HepG2 (cell line): ENCODE results near the gene MTHFD1L. TPM values are rescaled to one million over a fixed set of nuclear protein-coding genes. Genes with fewer than 3 reads are reported as not detected.
A peak's percentile ranks its signal among the peaks of the same experiment; 100 is the strongest.

Experiments used
- CREM ChIP-seq, 2 experiments: sonication (generic) in 1 of 2; formaldehyde crosslinking in 1 of 2; IDR thresholded peaks; 2 replicates each; pipeline versions ENCODE4 v1.4.0 to v1.6.1; 2016 to 2020; ENCODE audit warnings: antibody characterized with exemption in 1 of 2, mild to moderate bottlenecking in 1 of 2, missing genetic modification reagents in 1 of 2
- CSRNP2 ChIP-seq: sonication (generic); formaldehyde crosslinking; conservative IDR thresholded peaks from 2 replicates; pipeline ENCODE4 v1.8.0; 2022; ENCODE audit warnings: low read depth, missing genetic modification reagents
- KMT2A ChIP-seq: sonication (generic); formaldehyde crosslinking; IDR thresholded peaks from 2 replicates; pipeline ENCODE4 v1.4.0; 2020; ENCODE audit warnings: missing genetic modification reagents
- MAF1 ChIP-seq: sonication (generic); formaldehyde crosslinking; IDR thresholded peaks from 2 replicates; pipeline ENCODE4 v1.5.0; 2020; ENCODE audit warnings: missing genetic modification reagents, borderline replicate concordance
- NPAS2 ChIP-seq: sonication (generic); formaldehyde crosslinking; IDR thresholded peaks from 2 replicates; pipeline ENCODE4 v1.8.0; 2022; ENCODE audit warnings: mild to moderate bottlenecking, missing genetic modification reagents, borderline replicate concordance
- PHF21A ChIP-seq: sonication (generic); formaldehyde crosslinking; IDR thresholded peaks from 2 replicates; pipeline ENCODE4 v1.5.0; 2020; ENCODE audit warnings: mild to moderate bottlenecking, missing genetic modification reagents
- PITX1 ChIP-seq: sonication (generic); formaldehyde crosslinking; IDR thresholded peaks from 2 replicates; pipeline ENCODE4 v1.5.1; 2020; ENCODE audit warnings: mild to moderate bottlenecking, missing genetic modification reagents
- SIX4 ChIP-seq: sonication (generic); formaldehyde crosslinking; IDR thresholded peaks from 2 replicates; pipeline ENCODE4 v1.4.0; 2020; ENCODE audit warnings: missing genetic modification reagents
- SMARCE1 ChIP-seq: fragments of 450-650 bp; IDR thresholded peaks from 2 replicates; pipeline ENCODE4 v1.6.1; 2017; ENCODE audit warnings: borderline replicate concordance
- THAP11 ChIP-seq: IDR thresholded peaks from 2 replicates; pipeline ENCODE4 v1.6.1; 2016; ENCODE audit warnings: missing biosample characterization, missing genetic modification reagents
- U2AF1 ChIP-seq: fragments of 200-400 bp; formaldehyde crosslinking; optimal IDR thresholded peaks from 2 replicates; pipeline ENCODE3; 2017; ENCODE audit warnings: mild to moderate bottlenecking, low read depth, low read length
- YEATS2 ChIP-seq: sonication (generic); formaldehyde crosslinking; IDR thresholded peaks from 2 replicates; pipeline ENCODE4 v1.4.0; 2020; ENCODE audit warnings: missing genetic modification reagents, borderline replicate concordance
- ZBTB20 ChIP-seq: sonication (generic); formaldehyde crosslinking; IDR thresholded peaks from 2 replicates; pipeline ENCODE4 v1.8.1; 2023; ENCODE audit warnings: missing genetic modification reagents, low read depth, mild to moderate bottlenecking, borderline replicate concordance
- ZBTB21 ChIP-seq: sonication (generic); formaldehyde crosslinking; IDR thresholded peaks from 2 replicates; pipeline ENCODE4 v1.4.0; 2020; ENCODE audit warnings: missing genetic modification reagents
- ZNF232 ChIP-seq: sonication (generic); formaldehyde crosslinking; IDR thresholded peaks from 2 replicates; pipeline ENCODE4 v1.4.0; 2020; ENCODE audit warnings: missing genetic modification reagents, borderline replicate concordance
- ZNF24 ChIP-seq: fragments of 450-650 bp; IDR thresholded peaks from 2 replicates; pipeline ENCODE4 v1.6.1; 2017; ENCODE audit warnings: antibody characterized with exemption, mild to moderate bottlenecking
- ZNF414 ChIP-seq: sonication (generic); formaldehyde crosslinking; IDR thresholded peaks from 2 replicates; pipeline ENCODE4 v1.5.0; 2020; ENCODE audit warnings: missing genetic modification reagents
- ZNF446 ChIP-seq: sonication (generic); formaldehyde crosslinking; IDR thresholded peaks from 2 replicates; pipeline ENCODE4 v1.5.0; 2020; ENCODE audit warnings: mild to moderate bottlenecking, missing genetic modification reagents
- ZNF468 ChIP-seq: sonication (generic); formaldehyde crosslinking; IDR thresholded peaks from 2 replicates; pipeline ENCODE4 v1.8.0; 2022; ENCODE audit warnings: mild to moderate bottlenecking, moderate library complexity, missing genetic modification reagents
- ZNF557 ChIP-seq: sonication (generic); formaldehyde crosslinking; IDR thresholded peaks from 2 replicates; pipeline ENCODE4 v1.4.0; 2020; ENCODE audit warnings: missing genetic modification reagents
- ZNF691 ChIP-seq: sonication (generic); formaldehyde crosslinking; IDR thresholded peaks from 2 replicates; pipeline ENCODE4 v1.4.0; 2020; ENCODE audit warnings: missing genetic modification reagents, low read depth, mild to moderate bottlenecking, borderline replicate concordance
- ZNF777 ChIP-seq: sonication (generic); formaldehyde crosslinking; IDR thresholded peaks from 2 replicates; pipeline ENCODE4 v1.4.0; 2020; ENCODE audit warnings: missing genetic modification reagents
- polyA plus RNA-seq, 8 experiments: library from polyadenylated mRNA; depleted of rRNA in 3 of 8; stranded (reverse) in 7 of 8; unstranded in 1 of 8; fragments of >200 nt; fragmentation: Illumina TruSeq in 4 of 8; extraction: Trizol in 4 of 8; gene quantifications; 2 replicates each; pipeline versions ENCODE4 v1.2.1 to v1.2.3, GENCODE V29; 2011 to 2016; ENCODE audit warnings: low read depth in 4 of 8, missing spikeins in 1 of 8, mixed read lengths in 1 of 8; ENCODE audit not compliant: insufficient read depth in 1 of 8
- total RNA-seq, 5 experiments: library from RNA; depleted of rRNA; stranded (reverse); fragments of >200 nt; fragmentation: Illumina TruSeq; extraction: Trizol; gene quantifications; 2 replicates each; pipeline ENCODE4 v1.2.3, GENCODE V29; 2016; ENCODE audit warnings: low read depth in 1 of 5
- TF ChIP-seq, protein P1 (sequence below): sonication (generic); formaldehyde crosslinking; IDR thresholded peaks from 2 replicates; pipeline ENCODE4 v1.4.0; 2020; ENCODE audit warnings: mild to moderate bottlenecking, low read depth, missing genetic modification reagents

Gene MTHFD1L
- total and polyA plus RNA-seq, 2 of the 13 experiments (the other 11 are each of a cell fraction or from before 2014, with no cell fraction given), result 24.0 to 39.6 TPM

DNA sequence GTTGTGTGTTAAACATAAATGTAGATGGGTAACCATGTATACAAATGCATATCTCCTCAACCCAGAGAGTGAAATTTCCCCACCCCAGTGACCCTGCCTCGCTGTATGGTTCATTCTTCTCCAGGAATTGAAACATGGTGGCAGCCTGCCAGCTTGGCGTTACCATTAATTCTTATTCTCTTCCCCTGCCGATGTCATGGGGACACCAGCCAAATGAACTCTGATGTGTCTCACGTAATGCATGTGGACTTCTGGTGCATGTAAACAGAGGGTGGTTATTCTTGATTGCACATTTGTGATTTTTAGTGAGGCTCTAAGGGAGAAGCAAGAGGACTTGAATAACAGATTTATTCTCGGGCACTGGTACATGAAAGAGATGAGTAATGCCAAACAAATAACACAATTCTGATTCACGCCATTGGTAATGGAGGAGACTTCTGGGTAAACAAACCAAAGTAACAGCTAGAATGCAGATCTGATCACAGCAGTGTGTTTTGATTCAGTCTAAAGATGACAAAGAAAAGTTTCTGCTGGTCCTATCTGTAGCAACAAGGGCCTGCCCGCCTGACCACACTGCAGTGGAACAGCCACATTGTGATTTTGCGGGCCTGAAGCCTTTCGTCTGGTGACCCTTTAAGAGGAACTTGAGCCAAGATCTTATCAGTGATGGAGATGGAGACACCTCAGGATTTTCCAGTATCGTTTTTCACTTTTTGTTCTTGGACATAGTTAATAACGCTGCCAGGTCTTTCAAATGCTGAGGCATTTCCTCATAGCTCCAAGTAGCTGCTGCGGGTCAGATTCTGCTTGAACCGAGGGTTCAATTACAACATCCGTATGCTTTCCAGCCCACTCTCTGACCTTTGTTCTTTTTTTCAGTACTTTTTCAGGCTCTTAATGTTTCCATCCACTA lies 202.4 kb downstream of the MTHFD1L start (continued):
- TF ChIP-seq MAF1 (CRISPR knock-in tag) (no peak), CSRNP2 (CRISPR knock-in tag) (no peak), ZNF468 (CRISPR knock-in tag) (no peak), THAP11 (CRISPR knock-in tag) (peak; percentile 33; the same call in 1 of the 2 replicates), SIX4 (CRISPR knock-in tag) (0 out of 2 replicates have a peak, but pooled peaks have one; percentile 16), NPAS2 (CRISPR knock-in tag) (no peak), ZNF232 (CRISPR knock-in tag) (peak; percentile 55; the same call in 1 of the 2 replicates), YEATS2 (CRISPR knock-in tag) (peak; percentile 50; the same call in 1 of the 2 replicates), ZNF24 (peak; percentile 66; the same call in 1 of the 2 replicates), ZNF557 (no peak), CREM (IDR thresholded peaks at IDR 0.05) (peak; percentile 74), CREM (CRISPR knock-in tag; IDR thresholded peaks at IDR 0.05) (no peak), ZBTB20 (CRISPR knock-in tag) (peak; percentile 91; the same call in 1 of the 2 replicates), ZNF691 (no peak), KMT2A (CRISPR knock-in tag) (0 out of 2 replicates have a peak, but pooled peaks have one; percentile 22), ZBTB21 (CRISPR knock-in tag) (peak; percentile 97), U2AF1 (no peak), ZNF414 (peak; percentile 72; the same call in 1 of the 2 replicates), SMARCE1 (no peak), PITX1 (peak; percentile 39; the same call in 1 of the 2 replicates), ZNF777 (CRISPR knock-in tag) (no peak), PHF21A (CRISPR knock-in tag) (peak; percentile 84), ZNF446 (CRISPR knock-in tag) (no peak)
- TF ChIP-seq, protein P1, sequence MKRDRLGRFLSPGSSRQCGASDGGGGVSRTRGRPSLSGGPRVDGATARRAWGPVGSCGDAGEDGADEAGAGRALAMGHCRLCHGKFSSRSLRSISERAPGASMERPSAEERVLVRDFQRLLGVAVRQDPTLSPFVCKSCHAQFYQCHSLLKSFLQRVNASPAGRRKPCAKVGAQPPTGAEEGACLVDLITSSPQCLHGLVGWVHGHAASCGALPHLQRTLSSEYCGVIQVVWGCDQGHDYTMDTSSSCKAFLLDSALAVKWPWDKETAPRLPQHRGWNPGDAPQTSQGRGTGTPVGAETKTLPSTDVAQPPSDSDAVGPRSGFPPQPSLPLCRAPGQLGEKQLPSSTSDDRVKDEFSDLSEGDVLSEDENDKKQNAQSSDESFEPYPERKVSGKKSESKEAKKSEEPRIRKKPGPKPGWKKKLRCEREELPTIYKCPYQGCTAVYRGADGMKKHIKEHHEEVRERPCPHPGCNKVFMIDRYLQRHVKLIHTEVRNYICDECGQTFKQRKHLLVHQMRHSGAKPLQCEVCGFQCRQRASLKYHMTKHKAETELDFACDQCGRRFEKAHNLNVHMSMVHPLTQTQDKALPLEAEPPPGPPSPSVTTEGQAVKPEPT, result no peak
